Kidney epithelial cell (primary cell): Measurements from ENCODE around the gene SPRN. TPM values are rescaled to one million over a fixed set of nuclear protein-coding genes. Genes with fewer than 3 reads are reported as not detected.
"Not testable (repeated sequence)": the region's sequence is repeated elsewhere in the genome, so short reads cannot be mapped to it uniquely, and the experiment has no call there.

Experiments
- DNase-seq: peaks from one replicate; pipeline ENCODE4 v3.0.0-alpha.2; 2010; ENCODE audit warnings: low read depth
- H3K27me3 ChIP-seq: 2 replicates; pipeline ENCODE4 v1.6.0; 2011; ENCODE audit warnings: low read length; ENCODE audit not compliant: control insufficient read depth, insufficient read depth
- H3K36me3 ChIP-seq: 2 replicates; pipeline ENCODE4 v1.5.1; 2011; ENCODE audit warnings: low read length; ENCODE audit not compliant: control insufficient read depth, insufficient read depth
- H3K4me3 ChIP-seq: 2 replicates; pipeline ENCODE4 v1.5.1; 2011; ENCODE audit warnings: low read depth, mild to moderate bottlenecking, control low read depth, low read length
- total RNA-seq: library from RNA; depleted of rRNA; stranded (reverse); fragments of >200 nt; gene quantifications from 2 replicates; pipeline ENCODE4 v1.2.3, GENCODE V29; 2015
- TF ChIP-seq, protein P1 (sequence below): IDR thresholded peaks from 2 replicates; pipeline ENCODE4 v1.5.1; 2011; ENCODE audit warnings: mild to moderate bottlenecking, moderate library complexity, low read length, control low read depth, inconsistent platforms; ENCODE audit not compliant: insufficient read depth, poor library complexity, severe bottlenecking

Gene SPRN
- total RNA-seq, 1 donor from 2014 or later = 2.1 TPM

DNA sequence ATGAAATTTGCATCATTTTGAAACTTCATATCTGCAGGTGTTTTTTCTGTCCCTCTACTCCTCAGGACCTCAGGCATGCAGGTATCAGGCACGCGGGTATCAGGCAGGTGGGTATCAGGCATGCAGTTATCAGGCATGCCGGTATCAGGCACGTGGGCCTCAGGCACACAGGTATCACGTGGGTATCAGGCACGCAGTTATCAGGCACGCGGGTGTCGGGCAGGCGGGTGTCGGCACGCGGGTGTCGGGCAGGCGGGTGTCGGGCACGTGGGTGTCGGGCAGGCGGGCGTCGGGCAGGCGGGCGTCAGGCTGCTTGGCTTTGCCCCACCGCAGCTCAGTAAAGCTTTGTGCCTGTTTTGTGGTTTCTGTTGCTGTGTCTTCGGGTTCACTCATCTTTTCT lies 8.7 kb downstream of the SPRN start:
- DNase-seq = no peak
- Histone ChIP-seq H3K27me3 (no peaks in the 10 kb centered on the region), H3K4me3 (no peak overlapping the region), H3K36me3 (peaks cover 2% of the 10 kb centered on the region)
- TF ChIP-seq, protein P1, sequence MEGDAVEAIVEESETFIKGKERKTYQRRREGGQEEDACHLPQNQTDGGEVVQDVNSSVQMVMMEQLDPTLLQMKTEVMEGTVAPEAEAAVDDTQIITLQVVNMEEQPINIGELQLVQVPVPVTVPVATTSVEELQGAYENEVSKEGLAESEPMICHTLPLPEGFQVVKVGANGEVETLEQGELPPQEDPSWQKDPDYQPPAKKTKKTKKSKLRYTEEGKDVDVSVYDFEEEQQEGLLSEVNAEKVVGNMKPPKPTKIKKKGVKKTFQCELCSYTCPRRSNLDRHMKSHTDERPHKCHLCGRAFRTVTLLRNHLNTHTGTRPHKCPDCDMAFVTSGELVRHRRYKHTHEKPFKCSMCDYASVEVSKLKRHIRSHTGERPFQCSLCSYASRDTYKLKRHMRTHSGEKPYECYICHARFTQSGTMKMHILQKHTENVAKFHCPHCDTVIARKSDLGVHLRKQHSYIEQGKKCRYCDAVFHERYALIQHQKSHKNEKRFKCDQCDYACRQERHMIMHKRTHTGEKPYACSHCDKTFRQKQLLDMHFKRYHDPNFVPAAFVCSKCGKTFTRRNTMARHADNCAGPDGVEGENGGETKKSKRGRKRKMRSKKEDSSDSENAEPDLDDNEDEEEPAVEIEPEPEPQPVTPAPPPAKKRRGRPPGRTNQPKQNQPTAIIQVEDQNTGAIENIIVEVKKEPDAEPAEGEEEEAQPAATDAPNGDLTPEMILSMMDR = no peak

DNA sequence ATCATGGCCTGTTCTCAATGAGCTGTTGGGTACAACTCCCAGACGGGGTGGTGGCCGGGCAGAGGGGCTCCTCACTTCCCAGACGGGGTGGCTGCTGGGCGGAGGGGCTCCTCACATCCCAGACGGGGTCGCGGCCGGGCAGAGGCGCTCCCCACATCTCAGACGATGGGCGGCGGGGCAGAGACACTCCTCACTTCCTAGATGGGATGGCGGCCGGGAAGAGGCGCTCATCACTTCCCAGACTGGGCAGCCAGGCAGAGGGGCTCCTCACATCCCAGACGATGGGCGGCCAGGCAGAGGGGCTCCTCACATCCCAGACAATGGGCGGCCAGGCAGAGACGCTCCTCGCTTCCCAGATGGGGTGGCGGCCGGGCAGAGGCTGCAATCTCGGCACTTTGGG lies 10.0 kb downstream of the SPRN start:
- H3K36me3 ChIP-seq, H3K4me3 ChIP-seq, DNase-seq, H3K27me3 ChIP-seq: not testable (repeated sequence)

DNA sequence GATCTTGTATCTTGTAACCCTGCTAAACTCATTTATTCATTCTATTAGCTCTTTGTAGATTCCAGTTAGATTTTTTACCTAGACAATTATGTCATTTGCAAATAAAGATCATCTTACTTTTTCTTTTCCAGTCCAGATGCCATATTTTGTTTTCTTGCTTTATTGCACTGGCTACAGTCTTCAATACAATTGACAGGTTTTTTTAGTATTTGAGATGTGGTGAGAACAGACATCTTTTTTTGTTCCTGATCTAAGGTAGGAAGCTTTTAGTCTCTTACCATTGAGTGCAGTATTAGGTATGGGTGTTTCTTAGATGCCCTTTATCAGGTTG lies 12.1 kb downstream of the SPRN start:
- TF ChIP-seq, protein P1 = no peak
- Histone ChIP-seq H3K36me3 (peaks cover 2% of the 10 kb centered on the region), H3K4me3 (no peak overlapping the region)

DNA sequence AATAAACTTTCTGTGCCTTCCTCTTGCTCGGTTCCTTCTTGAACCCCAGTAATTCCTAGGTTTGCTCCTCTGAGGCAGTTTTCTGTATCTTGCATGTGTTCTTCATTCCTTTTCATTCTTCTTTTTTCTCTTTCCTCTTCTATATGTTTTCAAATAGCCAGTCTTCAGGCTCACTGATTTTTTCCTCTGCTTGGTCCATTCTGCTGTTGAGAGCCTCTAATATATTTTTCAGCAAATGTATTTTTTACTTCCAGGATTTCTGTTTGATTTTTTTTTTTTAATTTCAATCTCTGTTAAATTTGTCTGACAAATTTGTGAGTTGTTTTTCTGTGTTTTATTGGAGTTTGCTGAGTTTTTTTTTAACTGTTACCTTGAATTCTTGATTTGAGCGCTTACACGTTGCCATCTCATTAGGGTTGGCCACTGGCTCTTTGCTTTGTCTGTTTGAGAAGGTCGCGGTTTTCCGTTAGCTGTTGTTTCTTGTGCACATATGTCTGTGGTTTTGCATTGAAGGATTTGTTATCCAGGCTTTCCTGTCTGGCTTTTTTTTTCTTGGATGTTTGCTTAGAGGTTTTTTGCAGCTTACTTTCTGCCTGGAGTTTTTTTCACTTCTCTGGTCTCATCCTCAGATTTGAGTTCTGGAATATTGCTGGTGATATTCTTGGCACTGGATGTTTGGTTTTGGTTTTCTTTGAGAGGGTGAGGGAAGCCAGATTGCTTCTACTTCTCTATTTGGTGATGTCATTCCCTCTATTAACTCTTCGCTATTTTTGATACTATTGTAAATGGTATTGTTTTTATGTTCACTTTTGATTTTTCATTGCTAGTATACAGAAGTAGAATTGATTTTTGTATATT lies 12.7 kb downstream of the SPRN start:
- H3K27me3 ChIP-seq = no peaks in the 10 kb centered on the region
- H3K4me3 ChIP-seq = no peak overlapping the region
- TF ChIP-seq, protein P1 = no peak
- DNase-seq = no peak
- peaks cover 2% of the 10 kb centered on the region for H3K36me3 ChIP-seq

More for the DNA sequence above, 12.1 kb downstream of the SPRN start:
- H3K27me3 ChIP-seq = no peaks in the 10 kb centered on the region
- DNase-seq = no peak

DNA sequence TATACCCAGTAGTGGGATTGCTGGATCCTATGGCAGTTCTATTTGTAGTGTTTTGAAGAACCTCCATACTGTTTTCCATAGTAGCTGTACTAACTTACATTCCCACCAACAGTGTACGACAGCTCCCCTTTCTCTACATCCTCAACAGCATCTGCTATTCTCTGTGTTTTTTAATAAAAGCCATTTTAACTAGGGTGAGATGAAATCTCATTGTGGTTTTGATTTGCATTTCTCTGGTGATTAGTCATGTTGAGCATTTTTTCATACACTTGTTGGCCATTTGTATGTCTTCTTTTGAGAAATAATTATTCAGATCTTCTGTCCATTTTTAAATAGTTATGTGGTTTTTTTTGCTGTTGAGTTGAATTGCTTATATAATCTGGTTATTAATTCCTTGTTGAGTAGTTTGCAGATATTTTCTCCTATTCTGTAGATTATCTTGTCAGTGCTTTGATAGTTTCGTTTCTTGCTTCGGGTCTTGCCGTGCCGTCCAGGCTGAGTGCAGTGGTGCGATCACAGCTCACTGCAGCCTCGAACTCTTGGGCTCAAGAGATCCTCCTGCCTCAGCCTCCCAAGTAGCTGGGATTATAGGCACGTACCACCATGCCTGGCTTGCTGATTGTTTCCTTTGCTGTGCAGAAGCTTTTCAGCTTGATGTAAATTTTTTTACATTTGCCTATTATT lies 18.4 kb downstream of the SPRN start:
- no peaks in the 10 kb centered on the region for H3K27me3 ChIP-seq
- no peak overlapping the region for H3K4me3 ChIP-seq
- H3K36me3 ChIP-seq = peaks cover 3% of the 10 kb centered on the region
- no peak for DNase-seq
- TF ChIP-seq, protein P1 = no peak

DNA sequence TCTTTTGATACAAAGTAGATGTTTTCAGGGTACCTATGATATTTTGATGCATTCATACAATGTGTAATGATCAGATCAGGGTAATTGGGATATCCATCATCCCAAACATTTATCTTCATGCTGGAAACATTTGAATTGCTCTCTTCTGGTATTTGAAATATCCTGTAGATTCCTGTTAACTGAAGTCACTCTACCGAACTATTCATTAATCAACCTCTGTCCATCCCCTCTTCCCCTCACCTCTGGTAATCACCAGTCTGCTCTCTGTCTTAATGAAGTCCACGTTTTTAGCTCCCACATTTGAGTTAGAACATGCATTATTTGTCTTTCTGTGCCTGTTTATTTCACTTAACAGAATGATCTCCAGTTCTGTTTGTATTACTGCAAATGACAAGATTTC lies 19.2 kb downstream of the SPRN start:
- DNase-seq = no peak
- no peak overlapping the region for H3K4me3 ChIP-seq
- TF ChIP-seq, protein P1 = no peak
- H3K27me3 ChIP-seq = no peaks in the 10 kb centered on the region
- peaks cover 3% of the 10 kb centered on the region for H3K36me3 ChIP-seq
